CD1c-positive myeloid dendritic cell (primary cell): ENCODE results near the gene TNNT3.
"Not testable (repeated sequence)": the region's sequence is repeated elsewhere in the genome, so short reads cannot be mapped to it uniquely, and the experiment has no call there.

Source experiments
- DNase-seq: peaks from one replicate; pipeline ENCODE4 v3.0.0-alpha.2; 2016; ENCODE audit errors: extremely low spot score

Gene TNNT3

GRCh38 chr11:1935156-1936071 is 15.9 kb downstream of the TNNT3 start:
- no peak for DNase-seq

GRCh38 chr11:1936072-1936780 is 16.7 kb downstream of the TNNT3 start:
- no peak for DNase-seq

DNA sequence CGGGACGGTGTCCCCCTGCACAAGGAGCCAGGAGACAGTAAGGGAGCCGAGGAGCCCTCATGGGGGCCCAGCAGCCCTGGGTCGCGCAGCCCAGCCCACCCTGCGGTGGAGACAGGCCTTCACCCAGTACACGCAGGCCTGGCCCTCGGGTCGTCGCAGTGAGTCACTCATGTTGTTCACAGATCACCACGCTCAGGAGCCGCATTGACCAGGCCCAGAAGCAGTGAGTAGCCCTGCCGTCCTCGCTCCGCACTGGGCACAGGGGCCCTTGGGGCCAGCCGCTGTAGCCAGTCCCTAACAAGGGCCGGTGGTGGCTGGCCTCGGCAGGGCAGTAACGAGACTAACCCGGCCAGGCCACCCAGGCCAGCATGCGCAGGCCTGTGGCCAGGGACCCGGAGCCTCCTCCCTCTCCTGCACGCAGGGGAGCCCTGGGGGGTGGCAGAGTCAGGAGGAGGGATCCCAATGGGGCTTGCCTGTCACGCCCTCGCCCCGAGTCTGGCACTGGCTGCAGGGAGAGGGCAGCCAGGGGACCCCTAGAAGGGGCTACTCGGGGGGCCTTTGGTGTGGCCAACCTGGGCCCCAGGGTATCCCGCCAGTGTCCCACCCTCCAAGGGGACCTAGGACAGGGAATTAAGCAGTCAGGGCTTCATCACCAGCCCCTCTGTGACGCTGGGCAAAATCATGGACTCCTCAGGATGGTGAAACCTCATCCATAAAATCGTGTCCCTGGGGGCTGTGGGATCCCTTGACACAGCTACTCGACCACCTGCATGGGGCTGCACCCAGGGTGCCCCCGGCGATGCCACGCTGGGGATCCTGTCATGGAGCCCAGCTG is 17.5 kb downstream of the TNNT3 start:
- DNase-seq, result no peak

DNA sequence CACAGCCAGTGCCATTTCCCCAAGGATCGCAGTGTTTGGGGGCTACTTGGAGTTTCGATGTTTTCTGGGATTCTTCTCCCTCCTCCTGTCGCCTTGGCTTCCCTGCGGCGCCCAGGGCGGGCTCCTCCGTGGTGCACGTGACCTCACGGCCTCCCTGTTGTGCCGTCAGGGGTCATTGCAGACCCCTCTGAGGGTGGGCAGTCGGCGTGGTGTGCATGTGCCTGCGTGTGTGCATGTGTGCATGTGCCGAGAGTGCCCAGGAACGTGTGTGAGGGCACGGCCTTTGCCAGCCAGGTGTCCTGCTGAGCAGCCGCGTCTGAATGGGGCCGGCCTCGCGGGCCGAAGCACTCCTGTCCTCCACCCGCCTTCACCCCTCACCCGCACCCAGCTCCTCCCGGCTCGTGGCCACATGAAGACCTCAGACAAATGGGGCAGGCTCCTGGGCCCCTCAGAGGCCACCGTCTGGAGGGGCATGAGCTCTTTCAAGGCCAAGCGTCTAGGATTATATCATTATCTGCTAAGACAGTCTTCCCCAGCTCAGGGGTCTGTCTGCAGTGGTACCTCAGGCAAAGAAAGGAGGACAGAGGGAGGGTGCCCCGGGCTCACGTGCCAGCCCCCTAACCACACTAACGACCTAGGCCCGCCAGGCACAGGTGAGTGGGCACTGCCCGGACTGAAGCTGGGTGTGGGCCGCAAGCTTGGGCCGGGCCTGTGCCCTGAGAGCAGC is 18.3 kb downstream of the TNNT3 start:
- DNase-seq, result no peak

- DNase-seq, result no peak
These were observed 19.0 kb downstream of the TNNT3 start for GRCh38 chr11:1938343-1939005.

- no peak for DNase-seq
These were observed 19.6 kb downstream of the TNNT3 start for GRCh38 chr11:1939006-1939625.

- DNase-seq, result not testable (repeated sequence)
These were observed 20.3 kb downstream of the TNNT3 start for GRCh38 chr11:1939788-1940187.

- DNase-seq, result no peak
These were observed 23.2 kb downstream of the TNNT3 start for GRCh38 chr11:1942558-1943260.

GRCh38 chr11:1943576-1943975 is 24.1 kb downstream of the TNNT3 start:
- no peak for DNase-seq

DNA sequence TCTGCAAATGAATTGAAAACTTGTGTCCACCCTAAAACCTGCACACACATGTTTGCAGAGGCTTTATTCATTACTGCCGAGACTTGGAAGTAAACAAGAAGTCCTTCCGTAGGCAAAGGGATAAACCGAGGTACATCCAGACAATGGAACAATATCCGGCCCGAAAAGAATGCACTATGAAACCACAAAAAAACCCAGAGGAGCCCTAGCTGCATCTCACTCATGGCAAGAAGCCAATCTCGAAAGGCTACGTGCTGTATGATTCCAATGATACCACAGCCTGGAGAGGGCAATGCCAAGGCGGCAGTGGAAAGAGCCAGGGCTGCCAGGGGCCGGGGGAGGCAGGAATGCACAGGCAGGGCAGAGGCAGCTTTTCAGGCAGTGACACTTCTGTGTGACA is 24.5 kb downstream of the TNNT3 start:
- DNase-seq, result no peak

DNA sequence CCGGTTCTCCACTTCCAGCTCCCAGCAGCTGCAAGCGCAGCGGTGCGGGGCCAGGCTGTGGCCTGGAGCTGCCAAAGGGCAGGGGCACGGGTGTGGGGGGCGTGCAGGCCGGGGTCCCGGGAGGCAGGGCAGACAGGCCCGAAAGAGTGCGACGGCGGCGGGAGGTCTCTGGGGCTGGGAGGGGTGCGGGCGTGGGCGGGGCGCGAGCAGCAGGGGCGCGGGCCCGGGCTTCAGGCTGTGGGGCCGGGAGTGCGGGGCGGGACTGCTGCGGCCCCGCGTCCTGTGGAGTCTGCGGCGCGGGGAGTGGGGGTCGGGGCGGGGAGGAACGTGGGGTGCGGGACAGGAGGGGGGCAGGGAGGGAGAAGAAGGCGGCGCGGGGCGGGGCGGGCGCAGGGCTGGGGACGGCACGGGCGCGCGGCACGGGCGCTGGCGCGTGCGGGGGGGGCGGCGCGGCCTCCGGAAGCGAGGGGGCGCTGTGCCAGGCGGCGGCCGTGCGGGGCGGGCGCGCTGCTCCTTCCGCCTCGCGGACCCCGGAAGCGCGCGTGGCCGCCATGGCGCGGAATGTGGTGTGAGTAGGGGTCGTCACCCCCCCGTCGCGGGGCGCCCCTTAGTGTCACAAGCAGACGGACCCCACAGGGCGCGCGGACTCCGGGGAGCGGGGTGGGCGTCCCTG is 27.4 kb downstream of the TNNT3 start, which contains the start of gene MRPL23:
Gene MRPL23 (plus strand): TSS at position 521 of the 673 bp plus-strand sequence. CDS start 31 bp downstream, at position 552.
- DNase-seq, result no peak

GRCh38 chr11:1947592-1948237 is 28.2 kb downstream of the TNNT3 start:
- no peak for DNase-seq

- no peak for DNase-seq
These were observed 28.9 kb downstream of the TNNT3 start for GRCh38 chr11:1948389-1948788.

DNA sequence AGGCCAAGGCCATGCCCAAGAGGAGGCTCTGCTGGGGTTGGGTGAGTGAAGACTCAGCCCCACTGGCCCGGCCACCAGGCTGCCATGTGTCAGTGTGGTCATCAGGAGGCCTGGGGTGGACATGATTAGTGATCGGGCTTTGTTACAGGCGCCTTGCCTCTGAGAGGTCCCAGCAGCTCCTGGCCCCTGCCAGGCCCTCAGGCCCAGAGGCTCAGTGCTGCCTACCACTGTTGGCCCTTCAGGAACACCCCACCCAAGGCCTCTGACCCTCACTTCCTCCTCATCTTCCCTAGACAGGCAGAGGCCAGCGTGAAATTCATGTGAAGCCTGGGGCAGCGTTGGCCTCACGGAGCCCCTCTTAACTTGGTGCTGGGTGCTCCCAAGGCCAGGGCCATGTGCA is 29.8 kb downstream of the TNNT3 start:
- DNase-seq, result no peak

GRCh38 chr11:1949922-1950321 is 30.4 kb downstream of the TNNT3 start:
- DNase-seq, result no peak

- no peak for DNase-seq
These were observed 33.4 kb downstream of the TNNT3 start for GRCh38 chr11:1952806-1953482.

- no peak for DNase-seq
These were observed 34.2 kb downstream of the TNNT3 start for GRCh38 chr11:1953489-1954266.
